ENCODE data around the gene RTN4IP1.

Gene RTN4IP1

DNA sequence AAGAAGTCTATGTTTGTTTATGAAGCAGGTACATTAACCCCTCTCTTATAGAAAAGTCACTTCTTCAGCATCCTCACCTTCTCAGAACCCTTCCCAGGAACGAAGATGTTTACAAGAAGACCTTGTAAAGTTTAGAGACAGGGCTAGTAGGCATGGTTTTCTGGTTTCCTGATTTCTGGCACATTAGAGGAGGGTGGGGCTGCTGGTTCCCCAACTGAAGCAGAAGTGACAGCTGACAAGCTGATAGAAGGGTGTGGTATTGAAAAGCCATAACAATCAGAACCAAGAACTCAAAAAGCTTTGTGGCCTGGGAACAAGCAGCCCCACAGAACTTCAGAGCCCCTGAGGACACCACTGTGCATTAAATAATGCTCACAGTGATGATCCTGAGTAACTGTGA lies 91.2 kb downstream of the RTN4IP1 start:
- Histone ChIP-seq H3K9ac (ENCODE audit: low read length) (no peak overlapping the region), H3K4me2 (ENCODE audit: low read depth, low read length) (no peak overlapping the region), H3K4me1 (ENCODE audit: low read length) (no peaks in the 10 kb centered on the region), H4K20me1 (ENCODE audit: insufficient read depth, low read length) (no peaks in the 10 kb centered on the region), H3K4me3 (ENCODE audit: low read length) (no peak overlapping the region), H3K9me3 (replicated peaks; ENCODE audit: insufficient read depth, low read length) (no peaks in the 10 kb centered on the region), H3K27me3 (replicated peaks; ENCODE audit: insufficient read depth, low read length) (no peaks in the 10 kb centered on the region), H3K79me2 (ENCODE audit: low read length) (no peaks in the 10 kb centered on the region), H2AFZ (ENCODE audit: low read length) (no peak overlapping the region), H3K9me2 (replicated peaks; ENCODE audit: insufficient read depth, low read length) (no peaks in the 10 kb centered on the region), H3F3A (ENCODE audit: insufficient read depth, low read length) (no peaks in the 10 kb centered on the region), H3K36me3 (replicated peaks; ENCODE audit: insufficient read depth, low read length) (no peaks in the 10 kb centered on the region), H3K27ac (ENCODE audit: low read length) (no peak overlapping the region)
- no peak for DNase-seq
- TF ChIP-seq EZH2phosphoT487 (IDR thresholded peaks at IDR 0.05; ENCODE audit: low read length): no peak
- TF ChIP-seq, protein P1, sequence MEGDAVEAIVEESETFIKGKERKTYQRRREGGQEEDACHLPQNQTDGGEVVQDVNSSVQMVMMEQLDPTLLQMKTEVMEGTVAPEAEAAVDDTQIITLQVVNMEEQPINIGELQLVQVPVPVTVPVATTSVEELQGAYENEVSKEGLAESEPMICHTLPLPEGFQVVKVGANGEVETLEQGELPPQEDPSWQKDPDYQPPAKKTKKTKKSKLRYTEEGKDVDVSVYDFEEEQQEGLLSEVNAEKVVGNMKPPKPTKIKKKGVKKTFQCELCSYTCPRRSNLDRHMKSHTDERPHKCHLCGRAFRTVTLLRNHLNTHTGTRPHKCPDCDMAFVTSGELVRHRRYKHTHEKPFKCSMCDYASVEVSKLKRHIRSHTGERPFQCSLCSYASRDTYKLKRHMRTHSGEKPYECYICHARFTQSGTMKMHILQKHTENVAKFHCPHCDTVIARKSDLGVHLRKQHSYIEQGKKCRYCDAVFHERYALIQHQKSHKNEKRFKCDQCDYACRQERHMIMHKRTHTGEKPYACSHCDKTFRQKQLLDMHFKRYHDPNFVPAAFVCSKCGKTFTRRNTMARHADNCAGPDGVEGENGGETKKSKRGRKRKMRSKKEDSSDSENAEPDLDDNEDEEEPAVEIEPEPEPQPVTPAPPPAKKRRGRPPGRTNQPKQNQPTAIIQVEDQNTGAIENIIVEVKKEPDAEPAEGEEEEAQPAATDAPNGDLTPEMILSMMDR (IDR thresholded peaks at IDR 0.05; ENCODE audit: low read length): no peak
- no peak for TF ChIP-seq EZH2 (optimal IDR thresholded peaks at IDR 0.05; ENCODE audit: low read depth, low read length)

DNA sequence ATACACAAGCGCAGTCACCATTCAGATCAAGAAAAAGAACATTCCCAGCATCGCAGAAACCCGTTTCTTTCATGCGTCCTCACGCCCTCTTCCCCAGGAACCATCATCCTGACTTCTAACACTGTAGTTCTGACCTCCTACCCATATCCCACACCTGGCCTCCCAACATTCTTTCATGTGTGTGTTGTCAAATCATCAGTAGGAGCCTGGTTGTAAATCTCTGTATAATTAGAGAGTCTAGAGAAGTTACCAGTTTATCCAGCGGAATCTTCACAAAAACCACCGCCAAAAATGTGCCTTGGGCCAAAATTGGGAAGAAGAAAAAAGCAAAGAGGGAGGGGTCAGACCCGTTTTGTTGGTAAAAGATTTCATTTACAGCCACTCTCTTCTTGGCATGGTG lies 91.6 kb downstream of the RTN4IP1 start:
- H3K9me3 ChIP-seq (replicated peaks; ENCODE audit: insufficient read depth, low read length): no peaks in the 10 kb centered on the region
- DNase-seq: no peak
- no peaks in the 10 kb centered on the region for H3K27me3 ChIP-seq (replicated peaks; ENCODE audit: insufficient read depth, low read length)
- no peak overlapping the region for H3K4me2 ChIP-seq (ENCODE audit: low read depth, low read length)
- no peaks in the 10 kb centered on the region for H3K79me2 ChIP-seq (ENCODE audit: low read length)
- H3K4me1 ChIP-seq (ENCODE audit: low read length): no peaks in the 10 kb centered on the region
- no peaks in the 10 kb centered on the region for H3F3A ChIP-seq (ENCODE audit: insufficient read depth, low read length)
- TF ChIP-seq EZH2 (optimal IDR thresholded peaks at IDR 0.05; ENCODE audit: low read depth, low read length) (no peak), EZH2phosphoT487 (IDR thresholded peaks at IDR 0.05; ENCODE audit: low read length) (no peak)
- TF ChIP-seq, protein P1 (IDR thresholded peaks at IDR 0.05; ENCODE audit: low read length): no peak
- no peaks in the 10 kb centered on the region for H4K20me1 ChIP-seq (ENCODE audit: insufficient read depth, low read length)
- H3K9me2 ChIP-seq (replicated peaks; ENCODE audit: insufficient read depth, low read length): no peaks in the 10 kb centered on the region
- no peak overlapping the region for H2AFZ ChIP-seq (ENCODE audit: low read length)
- H3K27ac ChIP-seq (ENCODE audit: low read length): no peak overlapping the region
- no peak overlapping the region for H3K9ac ChIP-seq (ENCODE audit: low read length)
- H3K36me3 ChIP-seq (replicated peaks; ENCODE audit: insufficient read depth, low read length): no peaks in the 10 kb centered on the region
- no peak overlapping the region for H3K4me3 ChIP-seq (ENCODE audit: low read length)

DNA sequence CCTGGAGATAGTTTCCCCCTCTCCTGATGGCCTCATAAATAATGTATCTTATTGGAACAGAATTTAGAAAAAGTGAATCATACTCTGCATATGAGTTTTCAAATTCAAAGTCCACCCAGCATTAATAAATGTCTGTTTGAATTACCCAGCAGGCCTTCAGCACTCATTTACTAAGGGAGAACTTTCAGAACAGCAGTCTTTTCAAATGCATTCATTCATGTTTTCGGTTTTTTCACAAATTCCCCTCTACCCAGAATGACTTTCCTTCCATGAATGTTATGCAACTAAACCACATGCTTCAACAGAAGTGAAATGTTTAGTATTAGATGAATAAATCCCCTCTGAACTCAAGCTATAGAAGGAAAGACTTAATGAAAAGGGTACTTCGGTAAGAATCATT lies 92.4 kb downstream of the RTN4IP1 start:
- Histone ChIP-seq H3K4me1 (ENCODE audit: low read length) (no peaks in the 10 kb centered on the region), H3K27me3 (replicated peaks; ENCODE audit: insufficient read depth, low read length) (no peaks in the 10 kb centered on the region), H3K9ac (ENCODE audit: low read length) (no peak overlapping the region), H3K9me2 (replicated peaks; ENCODE audit: insufficient read depth, low read length) (no peaks in the 10 kb centered on the region), H2AFZ (ENCODE audit: low read length) (no peak overlapping the region), H3K36me3 (replicated peaks; ENCODE audit: insufficient read depth, low read length) (no peaks in the 10 kb centered on the region), H3K4me3 (ENCODE audit: low read length) (no peak overlapping the region), H3K9me3 (replicated peaks; ENCODE audit: insufficient read depth, low read length) (no peaks in the 10 kb centered on the region), H3K4me2 (ENCODE audit: low read depth, low read length) (no peak overlapping the region), H3K27ac (ENCODE audit: low read length) (no peak overlapping the region), H4K20me1 (ENCODE audit: insufficient read depth, low read length) (no peaks in the 10 kb centered on the region), H3K79me2 (ENCODE audit: low read length) (no peaks in the 10 kb centered on the region), H3F3A (ENCODE audit: insufficient read depth, low read length) (no peaks in the 10 kb centered on the region)
- TF ChIP-seq EZH2phosphoT487 (IDR thresholded peaks at IDR 0.05; ENCODE audit: low read length) (no peak), EZH2 (optimal IDR thresholded peaks at IDR 0.05; ENCODE audit: low read depth, low read length) (no peak)
- TF ChIP-seq, protein P1 (IDR thresholded peaks at IDR 0.05; ENCODE audit: low read length): no peak
- DNase-seq: no peak

Measured in MM.1S (cell line).